GM21737 (cell line): ENCODE results near the gene MRPS10.
"Not testable (repeated sequence)": the region's sequence is repeated elsewhere in the genome, so short reads cannot be mapped to it uniquely, and the experiment has no call there.

ENCODE experiments used
- ATAC-seq: cut with Tn5 transposase; IDR thresholded peaks from one replicate; pipeline ENCODE4 v1.9.1; 2021; ENCODE audit warnings: mild to moderate bottlenecking, moderate library complexity; ENCODE audit not compliant: unreplicated experiment

MRPS10 gene

GRCh38 chr6:42216495-42216894, 1.2 kb downstream of the MRPS10 start:
- not testable (repeated sequence) for ATAC-seq

- no peak for ATAC-seq
Measured at GRCh38 chr6:42212442-42212841, 5.2 kb downstream of the MRPS10 start.

- no peak for ATAC-seq
Measured at GRCh38 chr6:42211726-42212125, 5.9 kb downstream of the MRPS10 start.

- ATAC-seq: no peak
Measured at GRCh38 chr6:42210551-42210950, 7.1 kb downstream of the MRPS10 start.

- ATAC-seq: not testable (repeated sequence)
Measured at GRCh38 chr6:42207559-42207958, 10.1 kb downstream of the MRPS10 start.

- ATAC-seq: no peak
Measured at GRCh38 chr6:42204768-42205282, 12.8 kb downstream of the MRPS10 start.

GRCh38 chr6:42203183-42203582, 14.5 kb downstream of the MRPS10 start:
- no peak for ATAC-seq

GRCh38 chr6:42202131-42202915, 15.3 kb downstream of the MRPS10 start:
- not testable (repeated sequence) for ATAC-seq

GRCh38 chr6:42201382-42201781, 16.3 kb downstream of the MRPS10 start:
- no peak for ATAC-seq

GRCh38 chr6:42200035-42200434, 17.6 kb downstream of the MRPS10 start:
- ATAC-seq: no peak

GRCh38 chr6:42199106-42199981, 18.3 kb downstream of the MRPS10 start:
- no peak for ATAC-seq

GRCh38 chr6:42197555-42198362, 19.9 kb downstream of the MRPS10 start:
- no peak for ATAC-seq

- ATAC-seq: no peak
Measured at GRCh38 chr6:42195415-42195814, 22.2 kb downstream of the MRPS10 start.

GRCh38 chr6:42194056-42194455, 23.6 kb downstream of the MRPS10 start:
- ATAC-seq: no peak

GRCh38 chr6:42193491-42193894, 24.2 kb downstream of the MRPS10 start:
- ATAC-seq: no peak

- ATAC-seq: not testable (repeated sequence)
Measured at GRCh38 chr6:42192385-42192784, 25.3 kb downstream of the MRPS10 start.

- ATAC-seq: no peak
Measured at GRCh38 chr6:42190554-42191183, 27.0 kb downstream of the MRPS10 start.

- ATAC-seq: no peak
Measured at GRCh38 chr6:42188406-42188805, 29.3 kb downstream of the MRPS10 start.

- ATAC-seq: no peak
Measured at GRCh38 chr6:42185597-42185996, 32.1 kb downstream of the MRPS10 start.

GRCh38 chr6:42184475-42184874, 33.2 kb downstream of the MRPS10 start:
- ATAC-seq: no peak
